Ascending aorta (tissue), 2 donors: ENCODE measurements around the gene CXorf49. TPM values are rescaled to one million over a fixed set of nuclear protein-coding genes. Genes with fewer than 3 reads are reported as not detected.

ENCODE experiments used
- DNase-seq, 2 donors: peaks; one replicate each; pipeline ENCODE4 v3.0.0-alpha.2; 2019; ENCODE audit warnings: low spot score in 2 of 2
- H3K27ac ChIP-seq, 2 donors: fragments of 200-600 bp; sonication (generic); one replicate each; pipeline ENCODE4 v1.5.1; 2016 to 2017; ENCODE audit warnings: mild to moderate bottlenecking in 1 of 2
- H3K27me3 ChIP-seq: fragments of 200-600 bp; sonication (generic); one replicate; pipeline ENCODE4 v1.5.1; 2017
- H3K36me3 ChIP-seq, 2 donors: fragments of 200-600 bp; sonication (generic); one replicate each; pipeline ENCODE4 v1.5.1; 2016
- H3K4me1 ChIP-seq, 2 donors: fragments of 200-600 bp; sonication (generic); one replicate each; pipeline ENCODE4 v1.5.1; 2016 to 2017; ENCODE audit warnings: mild to moderate bottlenecking in 1 of 2
- H3K4me3 ChIP-seq, 2 donors: fragments of 200-600 bp; sonication (generic); one replicate each; pipeline ENCODE4 v1.5.1; 2016 to 2017; ENCODE audit warnings: mild to moderate bottlenecking in 1 of 2
- H3K9me3 ChIP-seq, 2 donors: fragments of 200-600 bp; sonication (generic); one replicate each; pipeline ENCODE4 v1.5.1; 2016
- intact Hi-C: fragments of 100-400 bp; cut with DNase I; formaldehyde crosslinking; loops from one replicate; pipeline ENCODE4 v1.15.1; 2023
- total RNA-seq: library from RNA; depleted of rRNA; stranded (reverse); fragments of >200 nt; gene quantifications from one replicate; pipeline ENCODE4 v1.1.0, GENCODE V29; 2016
- TF ChIP-seq, protein P1 (sequence below), 3 experiments: fragments of 200-600 bp in 2 of 3; fragments of 450-650 bp in 1 of 3; sonication (generic) in 2 of 3; IDR thresholded peaks; one replicate each; pipeline ENCODE4 v1.5.1; 2016 to 2019; ENCODE audit warnings: antibody characterized with exemption in 3 of 3, mild to moderate bottlenecking in 1 of 3, moderate library complexity in 1 of 3

Gene CXorf49
- total RNA-seq, 1 donor from 2014 or later: not detected

GRCh38 chrX:71666240-71667223 lies 51.6 kb downstream of the CXorf49 start:
- TF ChIP-seq, protein P1, sequence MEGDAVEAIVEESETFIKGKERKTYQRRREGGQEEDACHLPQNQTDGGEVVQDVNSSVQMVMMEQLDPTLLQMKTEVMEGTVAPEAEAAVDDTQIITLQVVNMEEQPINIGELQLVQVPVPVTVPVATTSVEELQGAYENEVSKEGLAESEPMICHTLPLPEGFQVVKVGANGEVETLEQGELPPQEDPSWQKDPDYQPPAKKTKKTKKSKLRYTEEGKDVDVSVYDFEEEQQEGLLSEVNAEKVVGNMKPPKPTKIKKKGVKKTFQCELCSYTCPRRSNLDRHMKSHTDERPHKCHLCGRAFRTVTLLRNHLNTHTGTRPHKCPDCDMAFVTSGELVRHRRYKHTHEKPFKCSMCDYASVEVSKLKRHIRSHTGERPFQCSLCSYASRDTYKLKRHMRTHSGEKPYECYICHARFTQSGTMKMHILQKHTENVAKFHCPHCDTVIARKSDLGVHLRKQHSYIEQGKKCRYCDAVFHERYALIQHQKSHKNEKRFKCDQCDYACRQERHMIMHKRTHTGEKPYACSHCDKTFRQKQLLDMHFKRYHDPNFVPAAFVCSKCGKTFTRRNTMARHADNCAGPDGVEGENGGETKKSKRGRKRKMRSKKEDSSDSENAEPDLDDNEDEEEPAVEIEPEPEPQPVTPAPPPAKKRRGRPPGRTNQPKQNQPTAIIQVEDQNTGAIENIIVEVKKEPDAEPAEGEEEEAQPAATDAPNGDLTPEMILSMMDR (IDR thresholded peaks at IDR 0.05): no peak
- Histone ChIP-seq H3K36me3 (no peaks in the 10 kb centered on the region), H3K27me3 (no peaks in the 10 kb centered on the region), H3K27ac (no peak overlapping the region), H3K9me3 (no peaks in the 10 kb centered on the region), H3K4me1 (no peaks in the 10 kb centered on the region), H3K4me3 (no peak overlapping the region)
- intact Hi-C loops: no loop called here
- DNase-seq: no peak

- intact Hi-C loops: no loop called here
- Histone ChIP-seq H3K27ac (no peak overlapping the region), H3K4me3 (no peak overlapping the region), H3K4me1 (no peaks in the 10 kb centered on the region), H3K27me3 (no peaks in the 10 kb centered on the region), H3K9me3 (no peaks in the 10 kb centered on the region), H3K36me3 (no peaks in the 10 kb centered on the region)
- TF ChIP-seq, protein P1 (IDR thresholded peaks at IDR 0.05): no peak
- DNase-seq: no peak
Observed at GRCh38 chrX:71665747-71666146, 52.3 kb downstream of the CXorf49 start.

- intact Hi-C loops: no loop called here
- Histone ChIP-seq H3K36me3 (no peaks in the 10 kb centered on the region), H3K27ac (no peak overlapping the region), H3K9me3 (no peaks in the 10 kb centered on the region), H3K27me3 (no peaks in the 10 kb centered on the region), H3K4me3 (no peak overlapping the region), H3K4me1 (no peaks in the 10 kb centered on the region)
- DNase-seq: no peak
- TF ChIP-seq, protein P1 (IDR thresholded peaks at IDR 0.05): no peak
Observed at GRCh38 chrX:71664889-71665491, 53.1 kb downstream of the CXorf49 start.

Other genes starting within 250 kb of the CXorf49 start
- 64.2 TPM for gene OGT, start 185.2 kb downstream of the CXorf49 start, total RNA-seq
- gene GCNA, start 139.8 kb downstream of the CXorf49 start, total RNA-seq: 0.96 TPM
- not detected for gene CXCR3, start 99.8 kb downstream of the CXorf49 start, total RNA-seq
- gene CXorf49B, start 45.1 kb upstream of the CXorf49 start, total RNA-seq: not detected
- 58.1 TPM for gene NHSL2, start 192.6 kb upstream of the CXorf49 start, total RNA-seq